Heart left ventricle (tissue), 16 donors: ENCODE measurements around the gene SORBS2. TPM values are rescaled to one million over a fixed set of nuclear protein-coding genes. Genes with fewer than 3 reads are reported as not detected.
A peak's percentile ranks its signal among the peaks of the same experiment; 100 is the strongest.

Source experiments
- ATAC-seq, 4 donors: fragments of 200-7000 bp; cut with Tn5 transposase; one replicate each; pipeline ENCODE4 v1.9.1; 2020 to 2022; ENCODE audit warnings: moderate library complexity in 4 of 4, mild to moderate bottlenecking in 3 of 4, moderate number of reproducible peaks in 1 of 4
- DNase-seq, 5 donors: peaks; one replicate each; pipeline ENCODE4 v3.0.0-alpha.2; 2020
- H3K27ac ChIP-seq, 12 donors: fragments of 200-600 bp; sonication (generic) in 4 of 12; one replicate each; pipeline versions ENCODE4 v1.5.0 to v1.8.0; 2016 to 2022; ENCODE audit warnings: mild to moderate bottlenecking in 2 of 12
- H3K27me3 ChIP-seq, 9 donors: fragments of 200-600 bp; sonication (generic) in 2 of 9; one replicate each; pipeline versions ENCODE4 v1.5.1 to v1.8.0; 2016 to 2022; ENCODE audit warnings: mild to moderate bottlenecking in 3 of 9
- H3K36me3 ChIP-seq, 9 donors: fragments of 200-600 bp; sonication (generic) in 2 of 9; one replicate each; pipeline versions ENCODE4 v1.5.0 to v1.8.0; 2018 to 2022; ENCODE audit warnings: mild to moderate bottlenecking in 2 of 9
- H3K4me1 ChIP-seq, 12 donors: fragments of 200-600 bp; sonication (generic) in 4 of 12; one replicate each; pipeline versions ENCODE4 v1.5.0 to v1.8.0; 2016 to 2022; ENCODE audit warnings: mild to moderate bottlenecking in 3 of 12
- H3K4me3 ChIP-seq, 12 donors: fragments of 200-600 bp; sonication (generic) in 4 of 12; one replicate each; pipeline versions ENCODE4 v1.5.0 to v1.8.0; 2017 to 2022; ENCODE audit warnings: mild to moderate bottlenecking in 9 of 12, moderate library complexity in 4 of 12
- H3K9me3 ChIP-seq, 12 donors: fragments of 200-600 bp; sonication (generic) in 4 of 12; one replicate each; pipeline versions ENCODE4 v1.5.0 to v1.8.0; 2016 to 2022; ENCODE audit warnings: mild to moderate bottlenecking in 1 of 12
- POLR2A ChIP-seq, 2 donors: fragments of 450-650 bp; IDR thresholded peaks; one replicate each; pipeline ENCODE4 v1.6.1; 2017; ENCODE audit warnings: antibody characterized with exemption in 2 of 2, mild to moderate bottlenecking in 2 of 2, moderate library complexity in 2 of 2
- WGBS, 4 donors: extraction: QIAGEN DNeasy Blood & Tissue Kit in 2 of 4; methylation state at CpG; one replicate each; pipeline versions ENCODE4 v1.1.5 to v1.1.7; 2013 to 2018; 5-methylcytosine and 5-hydroxymethylcytosine counted together
- intact Hi-C, 10 donors: fragments of 100-400 bp; cut with DNase I; formaldehyde crosslinking; loops; one replicate each; pipeline versions ENCODE4 v1.11.1 to v1.14.2; 2022
- polyA plus RNA-seq, 2 donors: library from polyadenylated mRNA; stranded (reverse); fragments of 200-250 nt; gene quantifications; one replicate each; pipeline ENCODE4 v1.2.3, GENCODE V29; 2013
- total RNA-seq, 9 donors: library from RNA; depleted of rRNA in 2 of 9; stranded (reverse); fragments of >200 nt in 2 of 9; fragmentation: NEBNext Ultra II Directional in 3 of 9; extraction: Animal tissue kit (Norgen Biotek cat#: 25700) in 3 of 9; gene quantifications; one replicate each; pipeline versions ENCODE4 v1.1.0 to v1.2.4, GENCODE V29; 2016 to 2023
- TF ChIP-seq, protein P1 (sequence below), 12 donors: fragments of 200-600 bp; sonication (generic) in 4 of 12; IDR thresholded peaks; one replicate each; pipeline versions ENCODE4 v1.5.0 to v1.8.0; 2018 to 2022; ENCODE audit warnings: antibody characterized with exemption in 12 of 12, mild to moderate bottlenecking in 5 of 12
- donor health status: ischemic (EF 13 %, LVEDD 7.1; RV severe dilation, severe dysfunction).
- donor health status: healthy with polysubstance abuse.
- donor health status: DM: no; HTN: yes; CAD: no.
- donor health status: DM: no; HTN: no; CAD: no.
- donor health status: ischemic (EF 25% LVEDD 6.9; RV normal size, moderate dysfunction).
- donor health status: ischemic (EF 25% LVEDD 5.7; RV mildly dilated, moderate dysfunction).
- donor health status: healthy.
- donor health status: DM: yes; HTN: yes; CAD: no.
- donor health status: ischemic (EF 35%, LVEDD 5.7; RV mildly dilated, moderate dysfunction).
- donor health status: nonischemic (EF 11% LVEDD 7.7; RV severe dilation, severe dysfunction).
- donor health status: DM: yes; HTN: yes; CAD: no.
- donor health status: PGD.
- donor health status: ischemic (EF 29% LVEDD 5.4; RV normal size, mild dysfunction).
- donor health status: nonischemic (EF 23%, LVEDD 6.1; RV moderate dilation, normal function).

SORBS2 gene
- total and polyA plus RNA-seq, 11 donors = 254 to 2,158 (median 1,369) TPM

DNA sequence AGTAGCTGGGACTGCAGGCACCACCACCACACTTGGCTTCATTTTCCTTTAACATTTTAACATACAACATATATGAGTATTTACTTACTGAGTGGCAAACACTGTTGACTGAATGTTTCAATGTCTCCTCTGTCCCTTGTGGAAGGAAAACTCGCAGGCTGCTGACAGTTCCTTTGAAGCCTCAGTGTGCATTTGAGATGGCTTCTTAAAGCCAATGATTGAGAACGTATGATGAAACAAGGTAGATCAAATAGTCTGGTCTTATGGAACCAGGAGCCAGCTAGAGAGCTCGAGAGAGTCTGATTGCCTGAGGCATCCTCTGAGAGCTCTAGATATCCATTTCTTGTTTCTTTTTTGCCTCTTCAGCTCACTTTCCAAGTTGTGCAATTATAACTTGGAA, 233.7 kb downstream of the SORBS2 start:
- no peaks in the 10 kb centered on the region for H3K27me3 ChIP-seq
- DNase-seq (no peak), ATAC-seq (no peak)
- intact Hi-C loops = no loop called here
- no peaks in the 10 kb centered on the region for H3K36me3 ChIP-seq
- no peak overlapping the region for H3K4me3 ChIP-seq
- no peak overlapping the region for H3K27ac ChIP-seq
- 73 to 96% (median 88%) methylated on average over 3 of the region's 3 CpGs for WGBS, 4 donors
- no peaks in the 10 kb centered on the region for H3K9me3 ChIP-seq
- TF ChIP-seq POLR2A (IDR thresholded peaks at IDR 0.05) = no peak
- TF ChIP-seq, protein P1, sequence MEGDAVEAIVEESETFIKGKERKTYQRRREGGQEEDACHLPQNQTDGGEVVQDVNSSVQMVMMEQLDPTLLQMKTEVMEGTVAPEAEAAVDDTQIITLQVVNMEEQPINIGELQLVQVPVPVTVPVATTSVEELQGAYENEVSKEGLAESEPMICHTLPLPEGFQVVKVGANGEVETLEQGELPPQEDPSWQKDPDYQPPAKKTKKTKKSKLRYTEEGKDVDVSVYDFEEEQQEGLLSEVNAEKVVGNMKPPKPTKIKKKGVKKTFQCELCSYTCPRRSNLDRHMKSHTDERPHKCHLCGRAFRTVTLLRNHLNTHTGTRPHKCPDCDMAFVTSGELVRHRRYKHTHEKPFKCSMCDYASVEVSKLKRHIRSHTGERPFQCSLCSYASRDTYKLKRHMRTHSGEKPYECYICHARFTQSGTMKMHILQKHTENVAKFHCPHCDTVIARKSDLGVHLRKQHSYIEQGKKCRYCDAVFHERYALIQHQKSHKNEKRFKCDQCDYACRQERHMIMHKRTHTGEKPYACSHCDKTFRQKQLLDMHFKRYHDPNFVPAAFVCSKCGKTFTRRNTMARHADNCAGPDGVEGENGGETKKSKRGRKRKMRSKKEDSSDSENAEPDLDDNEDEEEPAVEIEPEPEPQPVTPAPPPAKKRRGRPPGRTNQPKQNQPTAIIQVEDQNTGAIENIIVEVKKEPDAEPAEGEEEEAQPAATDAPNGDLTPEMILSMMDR (IDR thresholded peaks at IDR 0.05) = no peak
- H3K4me1 ChIP-seq = peaks cover 0 to 29% (median 15%) of the 10 kb centered on the region in 12 donors

DNA sequence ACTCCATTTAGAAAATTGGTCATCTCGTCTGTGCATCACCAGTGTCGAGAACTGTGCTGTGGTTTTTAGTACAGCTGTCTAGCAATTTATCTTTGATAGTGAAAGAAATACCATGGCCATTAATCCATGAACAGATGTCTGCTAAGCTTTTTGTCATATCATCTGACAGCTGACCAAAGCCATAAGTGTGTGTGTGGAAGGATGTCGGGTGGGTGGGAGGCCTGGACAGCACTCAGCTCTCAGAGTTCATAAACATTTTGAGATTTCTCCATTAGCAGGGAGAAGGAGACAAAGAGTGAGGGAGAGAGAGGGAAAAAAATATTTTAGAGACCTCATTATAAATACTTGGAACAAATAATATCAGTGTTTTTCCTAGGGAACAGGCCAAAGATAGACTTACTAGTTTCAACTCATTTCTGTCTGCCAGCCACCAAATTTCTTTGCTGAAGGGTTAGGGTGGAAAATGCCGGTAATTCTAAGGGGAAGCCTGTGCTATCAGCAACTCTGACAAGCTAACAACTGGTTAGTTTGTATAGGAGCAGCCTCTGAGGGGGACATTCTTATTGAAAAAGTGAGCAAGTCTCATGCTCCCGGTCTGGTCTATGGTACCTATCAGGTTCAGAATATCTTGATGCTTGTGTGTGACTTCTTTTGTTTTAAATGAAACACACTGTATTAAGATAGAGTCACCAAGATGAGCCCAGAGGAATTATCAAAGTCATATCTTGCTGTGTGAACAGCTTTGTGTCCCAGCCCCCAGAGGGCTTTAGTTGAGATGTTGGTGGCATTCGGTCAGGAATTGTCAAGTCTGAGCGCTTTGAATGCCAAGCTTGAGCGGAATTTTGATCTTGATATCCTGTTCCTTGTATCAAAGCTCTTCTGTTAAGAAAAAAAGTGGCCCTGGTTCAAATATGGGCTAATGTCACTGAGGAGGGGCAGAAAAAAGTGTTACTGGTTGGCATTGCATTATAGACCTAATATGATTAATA, 234.7 kb downstream of the SORBS2 start:
- Histone ChIP-seq H3K4me1 (peaks cover 0 to 26% (median 15%) of the 10 kb centered on the region in 12 donors), H3K4me3 (no peak overlapping the region), H3K36me3 (no peaks in the 10 kb centered on the region), H3K27me3 (no peaks in the 10 kb centered on the region), H3K9me3 (no peaks in the 10 kb centered on the region), H3K27ac (peak overlapping the region in 11 of 12 donors; percentile 29 to 77 (median 61))
- no peak for TF ChIP-seq POLR2A (IDR thresholded peaks at IDR 0.05)
- TF ChIP-seq, protein P1 (IDR thresholded peaks at IDR 0.05) = no peak
- DNase-seq (no peak), ATAC-seq (peak in 2 of 4 donors; percentile 41 to 71)
- 67 to 80% (median 72%) methylated on average over 8 of the region's 8 CpGs for WGBS, 4 donors
- intact Hi-C loops = no loop called here

DNA sequence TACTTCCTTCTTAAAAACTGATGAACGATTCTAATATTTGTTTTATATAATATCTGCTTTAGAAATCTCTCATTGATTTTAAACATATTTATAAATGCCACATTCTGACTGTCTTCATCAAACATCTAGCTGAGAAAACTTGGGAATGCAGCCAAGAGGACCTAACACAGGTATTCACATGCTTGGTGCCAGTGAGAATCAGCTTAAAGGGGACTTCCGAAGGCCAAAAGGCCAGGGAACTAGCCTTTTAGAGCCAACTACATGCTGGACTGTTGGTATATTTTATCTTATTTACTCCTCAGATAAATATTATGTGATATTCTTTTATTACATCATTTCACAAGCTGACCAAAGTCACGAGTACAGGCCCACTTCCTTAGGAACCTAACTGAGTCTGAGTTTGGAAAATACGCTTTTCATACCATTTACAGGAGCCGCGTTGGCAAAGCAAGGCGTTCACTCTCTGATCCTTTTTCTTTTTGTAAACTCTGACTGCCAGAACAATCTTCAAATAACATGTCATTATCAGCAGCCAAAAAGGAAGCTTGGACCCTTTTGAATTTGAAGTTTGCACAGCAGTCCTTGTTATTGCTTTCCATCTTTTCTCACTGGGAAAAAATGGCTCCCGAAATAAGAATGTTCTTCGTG, 235.6 kb downstream of the SORBS2 start:
- TF ChIP-seq, protein P1 (IDR thresholded peaks at IDR 0.05) = no peak
- no peak for TF ChIP-seq POLR2A (IDR thresholded peaks at IDR 0.05)
- Histone ChIP-seq H3K27me3 (no peaks in the 10 kb centered on the region), H3K36me3 (no peaks in the 10 kb centered on the region), H3K27ac (peak overlapping the region; percentile 15 to 77 (median 52)), H3K9me3 (no peaks in the 10 kb centered on the region), H3K4me1 (peaks cover 0 to 26% (median 15%) of the 10 kb centered on the region in 12 donors), H3K4me3 (no peak overlapping the region)
- 75 to 80% (median 78%) methylated on average over 9 of the region's 9 CpGs for WGBS, 4 donors
- ATAC-seq (peak in 1 of 4 donors; percentile 5), DNase-seq (no peak)
- intact Hi-C loops = no loop called here

DNA sequence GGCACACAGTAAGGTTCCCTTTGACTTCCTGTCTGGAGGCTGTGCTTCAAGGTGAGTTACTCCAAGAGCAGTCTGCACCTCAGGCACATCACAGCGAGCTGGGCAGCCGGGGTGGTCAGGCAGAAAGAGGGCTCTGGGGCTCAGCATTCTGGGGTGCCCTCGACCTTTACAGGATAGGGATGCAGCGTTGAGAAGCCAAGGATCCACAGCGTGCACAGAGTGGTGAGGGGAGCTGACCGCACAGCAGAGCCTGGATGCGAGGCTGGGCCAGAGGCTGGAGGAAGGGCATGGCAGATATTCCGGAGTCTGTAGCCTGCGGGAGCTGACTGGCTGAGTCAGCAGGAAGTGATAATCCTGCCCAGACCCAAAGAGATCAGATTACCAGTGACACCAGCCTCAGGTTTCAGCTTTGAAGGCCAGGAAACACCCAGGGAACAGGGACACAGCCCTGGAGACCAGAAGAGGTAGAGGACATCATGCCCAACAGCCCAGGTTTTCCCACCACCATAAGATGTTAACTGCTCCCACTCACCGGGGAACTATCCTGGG, 238.3 kb downstream of the SORBS2 start:
- Histone ChIP-seq H3K4me3 (no peak overlapping the region), H3K9me3 (no peaks in the 10 kb centered on the region), H3K4me1 (peaks cover 0 to 42% (median 16%) of the 10 kb centered on the region in 12 donors), H3K27me3 (no peaks in the 10 kb centered on the region), H3K36me3 (no peaks in the 10 kb centered on the region), H3K27ac (peak overlapping the region in 2 of 12 donors; percentile 53 to 58)
- TF ChIP-seq, protein P1 (IDR thresholded peaks at IDR 0.05) = no peak
- TF ChIP-seq POLR2A (IDR thresholded peaks at IDR 0.05) = no peak
- peak in 3 of 4 donors; percentile 44 to 77 (median 62) for ATAC-seq
- no peak for DNase-seq
- WGBS, 4 donors = 60 to 75% (median 64%) methylated on average over 10 of the region's 10 CpGs
- intact Hi-C loops = no loop called here
